ENCODE results near the gene SPEF1.

DNA sequence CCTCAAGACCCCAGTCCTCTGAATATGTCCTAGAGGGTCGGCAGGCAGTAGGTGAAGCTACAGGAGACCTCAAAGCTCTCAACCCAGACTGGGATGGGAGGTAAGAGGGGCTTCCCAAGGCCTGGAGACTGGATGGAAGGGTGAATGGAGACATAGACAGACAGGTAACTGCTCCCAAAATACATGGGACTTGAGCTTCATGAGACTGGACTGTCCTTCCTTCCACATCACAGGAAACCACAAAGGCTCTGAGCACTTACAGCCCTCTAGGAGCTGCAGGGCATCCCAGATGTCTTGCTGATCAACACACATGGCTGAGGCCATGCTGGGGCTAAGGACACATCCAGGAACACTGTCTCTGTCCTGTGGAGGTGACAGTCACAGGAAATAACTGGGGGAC is 37.2 kb downstream of the SPEF1 start:
- TF ChIP-seq ELF4 (IDR thresholded peaks at IDR 0.05) = no peak
- TF ChIP-seq FOXK2 (IDR thresholded peaks at IDR 0.05) = no peak
- TF ChIP-seq FOXA1 (IDR thresholded peaks at IDR 0.05) = no peak
- TF ChIP-seq L3MBTL2 (conservative IDR thresholded peaks at IDR 0.05) = no peak
- TF ChIP-seq TARDBP (IDR thresholded peaks at IDR 0.05) = no peak
- TF ChIP-seq HDGF (IDR thresholded peaks at IDR 0.05; ENCODE audit: borderline replicate concordance) = no peak
- no peak for TF ChIP-seq ARNT (IDR thresholded peaks at IDR 0.05)
- TF ChIP-seq LEF1 (IDR thresholded peaks at IDR 0.05; ENCODE audit: borderline replicate concordance) = no peak
- no peak for TF ChIP-seq SP1 (IDR thresholded peaks at IDR 0.05)
- TF ChIP-seq BHLHE40 (IDR thresholded peaks at IDR 0.05; ENCODE audit: borderline replicate concordance) = no peak
